Fibroblast of lung (primary cell): ENCODE results near the gene STARD13. TPM values are rescaled to one million over a fixed set of nuclear protein-coding genes. Genes with fewer than 3 reads are reported as not detected.

ENCODE experiments used
- DNase-seq, 2 donors: peaks; one replicate each; pipeline versions ENCODE4 v3.0.0 to v3.0.0-alpha.2; 2010; ENCODE audit warnings: low read depth in 2 of 2
- H2AFZ ChIP-seq: 2 replicates; pipeline ENCODE4 v1.5.1; 2012; ENCODE audit warnings: low read length, control low read depth, inconsistent platforms
- H3K27ac ChIP-seq: 2 replicates; pipeline ENCODE4 v1.5.1; 2011; ENCODE audit warnings: low read length, control low read depth; ENCODE audit not compliant: insufficient read depth
- H3K27me3 ChIP-seq: 2 replicates; pipeline ENCODE4 v1.5.1; 2011; ENCODE audit warnings: mild to moderate bottlenecking, low read length; ENCODE audit not compliant: control insufficient read depth, insufficient read depth
- H3K36me3 ChIP-seq: 2 replicates; pipeline ENCODE4 v1.5.1; 2011; ENCODE audit warnings: low read length; ENCODE audit not compliant: control insufficient read depth, insufficient read depth
- H3K4me1 ChIP-seq: 2 replicates; pipeline ENCODE4 v1.5.1; 2011; ENCODE audit warnings: low read length; ENCODE audit not compliant: control insufficient read depth, insufficient read depth; ENCODE audit errors: extremely low read depth
- H3K4me2 ChIP-seq: 2 replicates; pipeline ENCODE4 v1.5.1; 2011; ENCODE audit warnings: low read length, control low read depth; ENCODE audit not compliant: insufficient read depth; ENCODE audit errors: extremely low read depth
- H3K4me3 ChIP-seq, 4 experiments: fragments of 200-600 bp in 1 of 4; sonication (generic) in 1 of 4; replicated peaks in 1 of 4; 2 replicates each; pipeline ENCODE4 v1.5.1; 2011 to 2016; ENCODE audit warnings: low read length in 4 of 4, low read depth in 3 of 4, mild to moderate bottlenecking in 3 of 4, control low read depth in 2 of 4, inconsistent platforms in 1 of 4, mixed read lengths in 1 of 4; ENCODE audit not compliant: insufficient read depth in 1 of 4; ENCODE audit errors: control extremely low read depth in 1 of 4
- H3K79me2 ChIP-seq: 2 replicates; pipeline ENCODE4 v1.5.1; 2012; ENCODE audit warnings: mild to moderate bottlenecking, low read length, inconsistent platforms; ENCODE audit not compliant: control insufficient read depth, insufficient read depth
- H3K9ac ChIP-seq: 2 replicates; pipeline ENCODE4 v1.5.1; 2011; ENCODE audit warnings: mild to moderate bottlenecking, low read length, control low read depth; ENCODE audit not compliant: insufficient read depth
- H3K9me3 ChIP-seq: 2 replicates; pipeline ENCODE4 v1.5.1; 2012; ENCODE audit warnings: low read depth, low read length; ENCODE audit not compliant: control insufficient read depth, insufficient read depth
- H4K20me1 ChIP-seq: 2 replicates; pipeline ENCODE4 v1.5.1; 2011; ENCODE audit warnings: low read length; ENCODE audit not compliant: control insufficient read depth, insufficient read depth; ENCODE audit errors: extremely low read depth
- EZH2 ChIP-seq: IDR thresholded peaks from 2 replicates; pipeline ENCODE4 v1.5.1; 2012; ENCODE audit warnings: low read length, control low read depth, mild to moderate bottlenecking; ENCODE audit errors: missing control alignments
- polyA plus RNA-seq, 2 donors: library from polyadenylated mRNA; depleted of rRNA in 1 of 2; stranded (reverse) in 1 of 2; unstranded in 1 of 2; fragments of >200 nt; gene quantifications; 2 replicates each; pipeline ENCODE4 v1.2.1, GENCODE V29; 2011 to 2012; ENCODE audit warnings: missing spikeins in 1 of 2
- total RNA-seq: library from RNA; depleted of rRNA; stranded (reverse); fragments of >200 nt; gene quantifications from 2 replicates; pipeline ENCODE4 v1.2.1, GENCODE V29; 2014
- TF ChIP-seq, protein P1 (sequence below), 2 donors: IDR thresholded peaks in 1 of 2; conservative IDR thresholded peaks in 1 of 2; 1 replicate in 1 of 2; 2 replicates in 1 of 2; pipeline ENCODE4 v1.5.1; 2011 to 2012; ENCODE audit warnings: low read length in 2 of 2, control low read depth in 1 of 2, inconsistent platforms in 1 of 2, low read depth in 1 of 2, mild to moderate bottlenecking in 1 of 2

Gene STARD13
- total and polyA plus RNA-seq, 2 donors (not counting 1 experiment from before 2014, with no cell fraction given) = 25.2 to 44.6 TPM

DNA sequence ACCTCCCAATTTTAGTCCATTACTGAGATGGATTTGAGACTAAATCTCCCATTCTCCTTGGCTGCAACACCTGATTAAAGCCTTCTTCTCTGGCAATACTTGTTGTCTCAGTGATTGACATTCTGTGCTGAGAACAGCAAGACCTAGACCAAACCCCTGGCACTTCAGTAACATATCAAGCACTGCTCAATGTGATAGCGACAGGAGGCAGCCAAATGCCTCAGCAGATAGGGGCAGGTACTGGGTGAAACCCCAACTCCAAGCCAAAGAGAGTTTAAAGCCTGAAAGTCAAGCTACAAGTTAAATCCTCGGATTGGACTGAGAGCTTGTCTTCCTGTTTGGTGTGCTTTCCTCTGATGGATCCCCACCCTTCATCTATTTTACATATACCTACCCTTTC, 52.7 kb downstream of the STARD13 start:
- no peaks in the 10 kb centered on the region for H4K20me1 ChIP-seq
- H3K4me2 ChIP-seq = no peak overlapping the region
- TF ChIP-seq, protein P1, sequence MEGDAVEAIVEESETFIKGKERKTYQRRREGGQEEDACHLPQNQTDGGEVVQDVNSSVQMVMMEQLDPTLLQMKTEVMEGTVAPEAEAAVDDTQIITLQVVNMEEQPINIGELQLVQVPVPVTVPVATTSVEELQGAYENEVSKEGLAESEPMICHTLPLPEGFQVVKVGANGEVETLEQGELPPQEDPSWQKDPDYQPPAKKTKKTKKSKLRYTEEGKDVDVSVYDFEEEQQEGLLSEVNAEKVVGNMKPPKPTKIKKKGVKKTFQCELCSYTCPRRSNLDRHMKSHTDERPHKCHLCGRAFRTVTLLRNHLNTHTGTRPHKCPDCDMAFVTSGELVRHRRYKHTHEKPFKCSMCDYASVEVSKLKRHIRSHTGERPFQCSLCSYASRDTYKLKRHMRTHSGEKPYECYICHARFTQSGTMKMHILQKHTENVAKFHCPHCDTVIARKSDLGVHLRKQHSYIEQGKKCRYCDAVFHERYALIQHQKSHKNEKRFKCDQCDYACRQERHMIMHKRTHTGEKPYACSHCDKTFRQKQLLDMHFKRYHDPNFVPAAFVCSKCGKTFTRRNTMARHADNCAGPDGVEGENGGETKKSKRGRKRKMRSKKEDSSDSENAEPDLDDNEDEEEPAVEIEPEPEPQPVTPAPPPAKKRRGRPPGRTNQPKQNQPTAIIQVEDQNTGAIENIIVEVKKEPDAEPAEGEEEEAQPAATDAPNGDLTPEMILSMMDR (conservative IDR thresholded peaks at IDR 0.05 in 1 of 2, IDR thresholded peaks at IDR 0.05 in 1 of 2; ENCODE audit: low read depth in 1 of 2, low read length in 2 of 2) = no peak
- TF ChIP-seq EZH2 = no peak
- H3K27me3 ChIP-seq = no peaks in the 10 kb centered on the region
- no peaks in the 10 kb centered on the region for H3K9me3 ChIP-seq
- no peak overlapping the region for H3K4me3 ChIP-seq
- H3K27ac ChIP-seq = no peak overlapping the region
- H2AFZ ChIP-seq = no peak overlapping the region
- H3K79me2 ChIP-seq = peaks cover 65% of the 10 kb centered on the region
- peaks cover 67% of the 10 kb centered on the region for H3K4me1 ChIP-seq
- no peak overlapping the region for H3K9ac ChIP-seq
- no peak for DNase-seq
- peaks cover 5% of the 10 kb centered on the region for H3K36me3 ChIP-seq

DNA sequence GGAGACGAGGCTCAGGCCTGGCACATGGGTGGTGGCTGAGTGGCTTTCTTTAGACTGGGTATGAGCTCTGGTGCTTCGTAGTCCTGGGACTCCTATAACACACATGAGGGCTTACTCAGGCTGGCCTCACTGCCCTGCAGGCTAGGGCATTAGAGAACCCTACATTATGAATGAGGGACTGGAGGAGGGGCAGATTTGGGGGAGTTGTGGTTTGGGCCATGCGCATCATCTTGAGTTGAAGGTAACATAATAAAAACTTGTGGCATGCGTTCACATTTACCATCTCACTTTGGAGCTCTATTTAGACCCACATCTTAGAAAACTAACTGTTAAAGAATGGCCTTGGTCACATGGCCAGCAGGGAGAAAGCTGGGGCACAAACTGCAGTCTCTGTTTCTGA, 54.2 kb downstream of the STARD13 start:
- H3K9ac ChIP-seq = no peak overlapping the region
- DNase-seq = no peak
- H2AFZ ChIP-seq = no peak overlapping the region
- no peaks in the 10 kb centered on the region for H3K27me3 ChIP-seq
- no peaks in the 10 kb centered on the region for H3K9me3 ChIP-seq
- TF ChIP-seq, protein P1 (conservative IDR thresholded peaks at IDR 0.05 in 1 of 2, IDR thresholded peaks at IDR 0.05 in 1 of 2; ENCODE audit: low read depth in 1 of 2, low read length in 2 of 2) = no peak
- TF ChIP-seq EZH2 = no peak
- peaks cover 71% of the 10 kb centered on the region for H3K79me2 ChIP-seq
- H3K36me3 ChIP-seq = peaks cover 5% of the 10 kb centered on the region
- peak overlapping the region; percentile 86 for H3K27ac ChIP-seq
- H4K20me1 ChIP-seq = no peaks in the 10 kb centered on the region
- H3K4me2 ChIP-seq = no peak overlapping the region
- no peak overlapping the region for H3K4me3 ChIP-seq
- H3K4me1 ChIP-seq = peaks cover 61% of the 10 kb centered on the region

DNA sequence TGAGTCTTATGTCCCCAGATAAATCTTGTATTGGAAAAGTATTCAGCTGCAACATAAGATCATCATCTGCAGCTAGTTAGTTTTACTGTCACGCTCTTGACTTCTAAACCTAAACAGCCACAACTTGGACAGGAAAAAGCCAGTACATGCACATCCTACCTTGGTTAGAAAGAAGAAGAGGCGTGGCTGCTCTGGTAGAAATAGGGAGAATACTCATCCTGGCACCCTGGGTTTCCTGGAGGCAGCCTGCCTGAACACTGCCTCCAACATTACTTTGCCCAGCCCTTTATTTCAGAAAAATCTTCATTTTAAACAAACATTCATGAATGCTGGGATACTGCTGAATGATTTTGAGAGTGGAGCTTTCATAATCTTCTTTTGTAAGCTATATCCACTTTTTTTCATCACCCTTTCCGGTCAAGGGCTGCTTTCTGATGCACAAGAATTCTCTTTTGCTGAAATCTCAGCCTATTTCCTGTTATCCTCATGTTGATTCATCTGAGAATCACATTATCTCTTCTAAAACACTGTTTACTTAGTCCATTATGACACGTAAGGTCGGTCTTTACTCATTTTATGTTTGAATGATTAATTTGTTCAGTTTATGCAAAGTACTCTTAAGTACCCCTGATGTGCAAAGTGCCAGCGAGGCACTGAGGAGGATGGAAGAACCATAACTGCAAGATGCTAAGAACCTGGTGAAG, 55.2 kb downstream of the STARD13 start:
- DNase-seq = peak; percentile 56 to 71
- Histone ChIP-seq H3K36me3 (peaks cover 5% of the 10 kb centered on the region), H3K79me2 (peaks cover 80% of the 10 kb centered on the region), H3K4me2 (peak overlapping the region; percentile 66), H3K4me3 (peak overlapping the region in 1 of 4 experiments; percentile 8), H3K4me1 (peaks cover 53% of the 10 kb centered on the region), H3K9ac (no peak overlapping the region), H3K27me3 (no peaks in the 10 kb centered on the region), H4K20me1 (no peaks in the 10 kb centered on the region), H3K9me3 (no peaks in the 10 kb centered on the region), H2AFZ (no peak overlapping the region), H3K27ac (peak overlapping the region; percentile 86)
- no peak for TF ChIP-seq EZH2
- TF ChIP-seq, protein P1 (conservative IDR thresholded peaks at IDR 0.05 in 1 of 2, IDR thresholded peaks at IDR 0.05 in 1 of 2; ENCODE audit: low read depth in 1 of 2, low read length in 2 of 2) = no peak
